Large intestine (tissue), 3 donors: Measurements from ENCODE around the gene LZTS2. TPM values are rescaled to one million over a fixed set of nuclear protein-coding genes. Genes with fewer than 3 reads are reported as not detected.

ENCODE experiments used
- DNase-seq, 2 donors: peaks; one replicate each; pipeline versions ENCODE4 v3.0.0 to v3.0.0-alpha.2; 2013
- H3K27ac ChIP-seq: one replicate; pipeline ENCODE4 v1.5.1; 2013; ENCODE audit warnings: low read length
- H3K27me3 ChIP-seq: 2 replicates; pipeline ENCODE4 v1.6.1; 2013; ENCODE audit warnings: low read length; ENCODE audit not compliant: control insufficient read depth, insufficient read depth
- H3K36me3 ChIP-seq: 2 replicates; pipeline ENCODE4 v1.6.1; 2013; ENCODE audit warnings: low read length; ENCODE audit not compliant: control insufficient read depth, insufficient read depth
- H3K4me1 ChIP-seq: one replicate; pipeline ENCODE4 v1.6.1; 2013; ENCODE audit warnings: low read length; ENCODE audit not compliant: control insufficient read depth, insufficient read depth
- H3K4me3 ChIP-seq: one replicate; pipeline ENCODE4 v1.5.1; 2013; ENCODE audit warnings: low read length
- H3K9me3 ChIP-seq: one replicate; pipeline ENCODE4 v1.6.1; 2013; ENCODE audit warnings: mild to moderate bottlenecking, low read depth, low read length, moderate library complexity; ENCODE audit not compliant: control insufficient read depth
- WGBS: methylation state at CpG from one replicate; pipeline ENCODE4 v1.1.5; 2013; ENCODE audit warnings: low lambda C conversion rate; ENCODE audit not compliant: insufficient coverage; 5-methylcytosine and 5-hydroxymethylcytosine counted together
- polyA plus RNA-seq: library from polyadenylated mRNA; unstranded; fragments of 120-200 nt; gene quantifications from one replicate; pipeline ENCODE4 v1.2.1, GENCODE V29; 2013

LZTS2 gene
- polyA plus RNA-seq, 1 donor, result 56.8 TPM

GRCh38 chr10:101014230-101014884 lies 14.7 kb downstream of the LZTS2 start:
- Histone ChIP-seq H3K9me3 (no peaks in the 10 kb centered on the region), H3K27me3 (peaks cover 4% of the 10 kb centered on the region), H3K36me3 (peaks cover 3% of the 10 kb centered on the region), H3K4me3 (no peak overlapping the region), H3K4me1 (peaks cover 29% of the 10 kb centered on the region), H3K27ac (no peak overlapping the region)
- peak in 1 of 2 donors; percentile 60 for DNase-seq
- WGBS, result no CpG with 5 or more reads among the region's 11 CpGs

DNA sequence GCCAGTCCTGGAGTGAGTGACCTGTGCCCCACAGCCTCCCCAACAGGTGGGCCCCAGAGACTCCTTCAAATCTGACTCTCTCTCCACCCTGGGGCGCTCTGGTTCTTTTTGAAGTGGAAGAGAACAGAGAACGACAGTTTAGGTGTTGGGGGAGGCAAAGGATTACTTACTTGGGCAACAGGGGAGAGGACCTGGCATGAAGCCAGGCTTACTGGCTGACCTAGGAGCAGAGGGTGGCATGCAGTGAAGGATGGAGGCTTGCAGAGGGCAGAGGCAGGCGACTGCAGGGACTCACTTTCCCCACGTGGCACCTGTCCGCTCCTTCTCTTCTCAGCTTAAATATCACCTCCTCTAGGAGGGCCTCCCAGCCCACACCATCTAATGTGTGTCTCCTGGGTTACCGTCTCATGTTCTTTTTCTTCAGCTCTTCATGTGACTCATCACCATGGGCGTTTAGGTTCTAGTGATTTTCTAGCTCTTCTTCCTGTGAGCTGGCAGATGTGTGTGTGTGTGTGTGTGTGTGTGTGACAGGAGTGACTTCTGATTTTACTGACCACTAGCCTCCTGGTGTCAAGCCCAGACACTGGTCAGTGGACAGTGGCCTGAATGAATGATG lies 15.5 kb downstream of the LZTS2 start:
- Histone ChIP-seq H3K36me3 (peaks cover 3% of the 10 kb centered on the region), H3K27me3 (peaks cover 4% of the 10 kb centered on the region), H3K4me3 (no peak overlapping the region), H3K9me3 (no peaks in the 10 kb centered on the region), H3K4me1 (peaks cover 29% of the 10 kb centered on the region), H3K27ac (no peak overlapping the region)
- DNase-seq, result no peak
- 100% methylated on average over 2 of the region's 7 CpGs for WGBS

GRCh38 chr10:101015582-101015973 lies 16.0 kb downstream of the LZTS2 start:
- no peak overlapping the region for H3K4me3 ChIP-seq
- H3K27ac ChIP-seq, result no peak overlapping the region
- H3K36me3 ChIP-seq, result peaks cover 4% of the 10 kb centered on the region
- peaks cover 29% of the 10 kb centered on the region for H3K4me1 ChIP-seq
- no CpG with 5 or more reads among the region's 8 CpGs for WGBS
- H3K27me3 ChIP-seq, result peaks cover 4% of the 10 kb centered on the region
- DNase-seq, result no peak
- H3K9me3 ChIP-seq, result no peaks in the 10 kb centered on the region

DNA sequence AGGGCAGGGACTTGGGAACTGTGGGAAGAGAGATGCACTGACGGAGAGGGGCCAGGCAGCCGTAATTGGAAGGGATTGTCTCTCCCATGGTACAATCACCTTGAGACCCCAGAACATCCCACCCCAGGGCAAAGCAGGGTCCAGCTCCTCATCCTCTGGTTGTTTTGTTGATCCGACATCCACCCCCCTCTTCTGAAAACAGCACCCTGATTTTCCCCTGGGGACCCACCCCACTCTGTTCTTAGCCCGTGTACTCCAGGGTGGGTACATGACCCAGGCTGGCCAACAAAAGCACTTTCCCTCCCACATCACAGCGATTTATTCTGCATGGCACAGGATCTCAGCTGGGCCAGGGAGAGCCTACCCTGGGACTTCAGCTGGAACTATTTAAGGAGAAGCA lies 17.2 kb downstream of the LZTS2 start:
- H3K27ac ChIP-seq, result no peak overlapping the region
- no peak for DNase-seq
- no peaks in the 10 kb centered on the region for H3K9me3 ChIP-seq
- peaks cover 6% of the 10 kb centered on the region for H3K36me3 ChIP-seq
- peaks cover 29% of the 10 kb centered on the region for H3K4me1 ChIP-seq
- H3K27me3 ChIP-seq, result peaks cover 4% of the 10 kb centered on the region
- no peak overlapping the region for H3K4me3 ChIP-seq
- WGBS, result 100% methylated on average over 1 of the region's 5 CpGs

GRCh38 chr10:101018118-101018599 lies 18.6 kb downstream of the LZTS2 start:
- Histone ChIP-seq H3K9me3 (no peaks in the 10 kb centered on the region), H3K4me1 (peaks cover 21% of the 10 kb centered on the region), H3K27me3 (peaks cover 4% of the 10 kb centered on the region), H3K4me3 (no peak overlapping the region), H3K36me3 (peaks cover 11% of the 10 kb centered on the region), H3K27ac (no peak overlapping the region)
- no CpG with 5 or more reads among the region's 20 CpGs for WGBS
- no peak for DNase-seq

DNA sequence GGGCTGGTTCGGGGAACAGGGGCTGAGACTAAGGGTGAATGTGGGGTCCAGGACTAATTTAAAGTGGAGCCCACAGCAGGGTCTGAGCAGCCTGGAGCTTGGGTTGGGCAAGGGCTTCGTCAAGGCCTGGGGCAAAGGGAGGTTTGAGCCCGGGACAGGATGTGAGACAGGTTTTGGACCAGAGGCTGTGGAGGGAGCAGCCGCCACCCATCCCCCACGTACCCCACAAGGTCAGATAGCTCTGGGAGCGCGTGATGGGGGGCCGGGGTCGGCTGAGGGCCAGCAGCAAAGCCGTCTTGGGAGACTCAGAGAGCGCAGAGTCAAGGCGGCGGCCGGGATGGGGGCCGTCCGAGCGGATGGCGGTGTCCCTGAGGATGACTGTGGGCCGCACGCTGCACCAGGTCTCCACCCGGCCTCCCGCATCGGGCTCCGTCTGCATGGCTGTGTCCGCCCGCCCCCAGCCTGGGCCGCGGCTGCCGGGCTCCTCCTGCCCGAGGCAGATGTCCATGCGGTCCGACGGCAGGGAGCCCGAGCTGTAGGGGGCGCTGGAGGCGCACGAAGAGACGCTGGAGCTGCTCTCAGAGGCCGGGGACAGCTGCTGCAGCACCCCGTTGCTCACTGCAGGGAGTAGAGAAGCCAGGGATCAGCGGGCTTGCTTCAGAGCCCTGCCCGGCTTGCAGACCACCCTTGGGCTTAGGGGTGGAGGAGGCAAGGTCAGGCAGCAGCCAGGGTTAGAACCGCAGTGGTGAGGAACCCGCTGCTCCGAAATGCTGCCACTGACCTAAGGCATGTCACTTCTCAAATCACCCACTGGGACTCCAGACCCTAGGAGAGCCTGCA lies 19.2 kb downstream of the LZTS2 start:
- no CpG with 5 or more reads among the region's 45 CpGs for WGBS
- H3K9me3 ChIP-seq, result no peaks in the 10 kb centered on the region
- peak; percentile 81 to 82 for DNase-seq
- peaks cover 17% of the 10 kb centered on the region for H3K36me3 ChIP-seq
- peaks cover 4% of the 10 kb centered on the region for H3K27me3 ChIP-seq
- peaks cover 16% of the 10 kb centered on the region for H3K4me1 ChIP-seq
- no peak overlapping the region for H3K4me3 ChIP-seq
- H3K27ac ChIP-seq, result no peak overlapping the region

GRCh38 chr10:101019440-101019703 lies 19.8 kb downstream of the LZTS2 start:
- Histone ChIP-seq H3K36me3 (peaks cover 18% of the 10 kb centered on the region), H3K4me1 (peaks cover 13% of the 10 kb centered on the region), H3K27me3 (peaks cover 4% of the 10 kb centered on the region), H3K9me3 (no peaks in the 10 kb centered on the region), H3K4me3 (no peak overlapping the region), H3K27ac (no peak overlapping the region)
- no peak for DNase-seq
- WGBS, result no CpG with 5 or more reads among the region's 2 CpGs

DNA sequence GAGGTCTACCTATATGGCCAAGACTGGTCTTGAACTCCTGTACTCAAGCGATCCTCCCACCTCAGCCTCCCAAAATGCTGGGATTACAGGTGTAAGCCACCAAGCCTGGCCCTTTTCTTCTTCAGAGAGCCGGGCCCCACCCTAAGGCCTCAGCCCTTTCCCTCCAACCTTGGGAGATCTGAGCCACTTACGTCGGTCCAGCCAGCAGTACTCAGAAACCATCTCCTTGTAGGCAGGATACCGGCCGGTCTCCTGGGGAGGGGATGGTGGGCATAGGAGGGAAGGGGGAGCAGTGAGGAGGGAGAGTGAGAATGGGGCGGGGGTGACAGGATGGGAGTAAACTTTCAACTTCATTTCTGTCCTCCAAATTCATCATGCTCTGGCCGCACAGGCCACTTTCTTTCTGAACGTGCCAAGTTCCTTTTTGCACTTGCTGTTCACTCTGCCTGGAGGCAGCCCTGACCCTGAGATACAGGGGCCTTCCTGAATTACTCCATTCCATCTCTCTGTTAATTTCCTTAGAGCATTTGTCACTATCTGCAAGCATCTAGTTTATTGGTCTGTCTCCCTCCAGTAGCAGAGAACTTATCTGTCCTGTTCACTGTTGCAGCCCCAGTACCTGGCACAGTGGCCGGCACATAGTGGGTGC lies 20.9 kb downstream of the LZTS2 start:
- no peak overlapping the region for H3K27ac ChIP-seq
- H3K9me3 ChIP-seq, result no peaks in the 10 kb centered on the region
- DNase-seq, result no peak
- H3K27me3 ChIP-seq, result peaks cover 4% of the 10 kb centered on the region
- whole genome bisulfite sequencing, result 69% methylated on average over 2 of the region's 10 CpGs
- peaks cover 7% of the 10 kb centered on the region for H3K4me1 ChIP-seq
- no peak overlapping the region for H3K4me3 ChIP-seq
- H3K36me3 ChIP-seq, result peaks cover 15% of the 10 kb centered on the region

GRCh38 chr10:101021239-101021638 lies 21.6 kb downstream of the LZTS2 start:
- Histone ChIP-seq H3K4me1 (peaks cover 14% of the 10 kb centered on the region), H3K36me3 (peaks cover 15% of the 10 kb centered on the region), H3K4me3 (no peak overlapping the region), H3K27ac (no peak overlapping the region), H3K9me3 (no peaks in the 10 kb centered on the region), H3K27me3 (peaks cover 4% of the 10 kb centered on the region)
- DNase-seq, result no peak
- WGBS, result no CpG with 5 or more reads among the region's 4 CpGs

DNA sequence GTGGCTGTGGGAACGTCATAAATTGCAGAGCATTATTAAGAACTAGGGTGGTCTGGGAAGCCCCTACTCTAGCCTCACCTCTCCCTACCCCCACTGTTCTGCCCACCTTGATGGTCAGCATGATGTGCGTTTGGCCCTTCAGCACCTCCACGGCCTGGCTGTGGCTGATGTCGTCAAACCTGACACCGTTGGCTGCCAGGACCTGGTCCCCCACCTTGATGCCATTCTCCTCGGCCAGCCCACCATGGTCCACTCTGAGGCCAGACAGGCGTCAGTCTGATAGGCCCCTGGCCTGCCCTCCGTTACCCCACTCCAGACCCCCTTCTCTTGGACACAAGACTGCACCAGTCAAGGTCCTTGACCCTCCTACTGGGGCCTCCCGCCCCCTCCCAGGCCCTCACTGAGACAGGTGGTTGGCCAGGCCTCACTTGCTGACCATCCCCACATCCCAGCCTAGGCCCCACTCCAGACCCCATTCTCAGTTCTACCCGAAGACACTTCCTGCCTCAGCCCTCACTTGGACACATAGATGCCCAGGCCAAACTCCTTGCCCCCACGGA lies 22.2 kb downstream of the LZTS2 start:
- H3K36me3 ChIP-seq, result peaks cover 15% of the 10 kb centered on the region
- no CpG with 5 or more reads among the region's 11 CpGs for whole genome bisulfite sequencing
- H3K27me3 ChIP-seq, result peaks cover 4% of the 10 kb centered on the region
- no peaks in the 10 kb centered on the region for H3K9me3 ChIP-seq
- H3K27ac ChIP-seq, result no peak overlapping the region
- DNase-seq, result no peak
- H3K4me1 ChIP-seq, result peaks cover 16% of the 10 kb centered on the region
- H3K4me3 ChIP-seq, result no peak overlapping the region
